ENCODE results near the gene FBXO46.
"Not testable (repeated sequence)": the region's sequence is repeated elsewhere in the genome, so short reads cannot be mapped to it uniquely, and the experiment has no call there.

Gene FBXO46

DNA sequence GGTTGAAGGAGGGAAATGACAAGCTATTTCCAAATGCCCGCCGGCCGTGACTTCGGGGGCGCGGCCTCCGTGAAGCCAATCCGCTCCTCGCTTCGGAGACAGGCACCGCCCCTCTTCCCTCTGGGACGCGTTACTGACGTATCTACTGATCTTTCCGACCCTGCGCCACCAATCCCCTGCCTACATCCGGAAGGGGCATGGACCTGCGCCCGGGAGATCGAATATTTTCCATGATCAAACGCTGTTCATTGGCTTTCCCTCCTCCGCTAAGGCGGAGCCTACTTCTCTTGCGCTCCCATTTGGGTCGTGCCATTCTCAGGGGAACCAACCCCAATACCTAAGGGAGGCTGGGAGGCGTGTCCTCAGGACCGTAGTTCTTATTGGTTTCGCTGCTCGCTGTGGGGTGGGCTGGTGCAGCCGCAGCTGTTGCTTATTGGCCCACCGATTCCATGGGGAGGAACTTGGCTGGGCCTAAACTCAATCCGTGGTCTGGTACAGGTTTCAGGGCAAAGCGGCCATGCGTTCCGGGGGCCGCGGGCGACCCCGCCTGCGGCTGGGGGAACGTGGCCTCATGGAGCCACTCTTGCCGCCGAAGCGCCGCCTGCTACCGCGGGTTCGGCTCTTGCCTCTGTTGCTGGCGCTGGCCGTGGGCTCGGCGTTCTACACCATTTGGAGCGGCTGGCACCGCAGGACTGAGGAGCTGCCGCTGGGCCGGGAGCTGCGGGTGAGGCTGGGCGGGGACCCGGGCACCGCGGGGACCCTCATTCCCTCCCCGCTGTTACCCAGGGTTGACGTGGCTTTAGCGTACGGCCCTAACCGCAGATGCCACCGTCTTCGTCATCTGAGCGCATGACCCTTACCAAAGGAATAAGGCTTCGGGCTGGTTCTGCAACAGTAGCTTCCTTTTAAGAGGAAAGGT, 38.2 kb downstream of the FBXO46 start, which contains the start of gene QPCTL:
QPCTL (plus strand) TSS at position 480 of the 919 bp plus-strand sequence; CDS start at position 518, 38 bp downstream.
- FAIRE-seq: peak; percentile 100
- DNase-seq (ENCODE audit: insufficient read length, low spot score): peak; percentile 88

DNA sequence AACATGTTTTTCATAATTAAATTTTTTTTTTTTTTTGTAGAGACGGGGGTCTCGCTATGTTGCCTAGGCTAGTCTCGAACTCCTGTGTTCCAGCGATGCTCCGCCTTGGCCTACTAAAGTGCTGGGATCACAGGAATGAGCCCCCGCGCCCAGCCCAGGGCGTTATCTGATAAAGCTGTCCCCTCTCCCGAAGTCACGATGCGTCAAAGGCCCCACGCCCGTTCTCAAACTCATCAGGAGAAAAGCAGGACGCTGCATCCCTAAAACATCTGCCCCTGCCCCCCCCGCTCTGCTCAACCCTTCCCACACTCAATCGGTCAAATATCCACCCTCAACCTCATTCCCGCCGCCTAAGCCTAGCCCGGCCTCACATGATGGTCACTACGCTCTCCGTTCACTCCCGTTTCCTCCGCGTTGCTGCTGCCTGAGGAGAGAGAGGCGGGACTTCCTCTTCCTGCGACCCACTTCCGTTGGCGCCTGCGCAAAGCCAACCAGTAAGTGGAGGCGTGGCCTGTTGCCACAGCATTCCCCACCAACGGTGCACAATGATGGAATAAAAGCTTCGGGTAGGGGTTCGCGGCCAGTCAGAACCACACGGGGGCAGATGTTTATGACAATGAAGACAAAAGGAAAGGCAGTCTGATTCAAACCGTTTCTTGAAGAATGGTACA, 39.0 kb downstream of the FBXO46 start, which contains the start of gene SNRPD2:
SNRPD2 (minus strand) TSS at position 438 of the 671 bp plus-strand sequence; CDS start at position 373, 65 bp downstream.
- no peak for FAIRE-seq
- peak; percentile 74 for DNase-seq (ENCODE audit: insufficient read length, low spot score)

GRCh38 chr19:45687599-45687998, 43.1 kb downstream of the FBXO46 start:
- FAIRE-seq (no peak), DNase-seq (ENCODE audit: insufficient read length, low spot score) (no peak)

GRCh38 chr19:45685045-45685444, 45.7 kb downstream of the FBXO46 start:
- not testable (repeated sequence) for FAIRE-seq; DNase-seq (ENCODE audit: insufficient read length, low spot score)

DNA sequence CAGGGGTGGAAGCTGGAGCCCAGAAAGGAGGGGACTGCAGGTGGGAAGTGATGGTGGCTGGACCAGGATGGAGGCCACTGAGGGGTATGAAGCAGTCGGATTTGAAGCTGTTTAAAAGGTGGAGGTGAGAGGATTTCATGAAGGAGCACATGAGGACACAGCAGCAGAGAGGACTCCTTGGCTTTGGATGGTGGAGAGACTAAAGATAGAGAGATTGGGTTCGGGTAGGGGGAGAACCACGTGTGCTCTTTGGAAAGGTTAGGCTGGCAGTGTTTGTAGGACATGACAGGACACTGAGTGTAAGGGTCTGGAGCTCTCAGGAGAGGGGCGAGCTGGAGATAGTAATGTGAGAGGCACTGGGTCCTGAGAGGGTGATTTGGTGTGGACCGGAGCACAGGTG, 47.8 kb downstream of the FBXO46 start:
- DNase-seq (ENCODE audit: insufficient read length, low spot score): no peak
- no peak for FAIRE-seq

DNA sequence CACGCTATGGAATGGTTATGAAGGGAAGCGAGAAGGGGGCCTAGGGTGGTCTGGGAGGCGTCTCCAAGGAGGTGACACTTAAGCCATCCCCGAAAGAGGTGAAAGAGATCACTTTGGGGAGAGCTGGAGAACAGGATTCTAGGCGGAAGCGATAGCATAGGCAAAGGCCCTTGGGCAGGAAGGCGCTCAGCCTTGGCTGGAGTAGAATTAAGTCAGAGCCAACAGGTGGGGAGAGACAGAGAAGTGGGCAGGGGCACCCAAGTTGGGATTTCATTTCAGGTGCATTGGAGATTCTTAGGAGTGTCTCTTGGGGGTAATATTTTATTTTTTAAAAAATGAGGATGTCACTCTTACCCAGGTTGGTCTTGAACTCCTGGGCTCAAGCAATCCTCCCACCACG, 48.6 kb downstream of the FBXO46 start:
- FAIRE-seq (no peak), DNase-seq (ENCODE audit: insufficient read length, low spot score) (no peak)

- peak; percentile 88 for FAIRE-seq
- DNase-seq (ENCODE audit: insufficient read length, low spot score): peak; percentile 76
Measured at GRCh38 chr19:45681391-45682015, 49.2 kb downstream of the FBXO46 start.

GRCh38 chr19:45677351-45678230, 53.1 kb downstream of the FBXO46 start:
- FAIRE-seq (peak; percentile 93), DNase-seq (ENCODE audit: insufficient read length, low spot score) (peak; percentile 80)

GRCh38 chr19:45676851-45677263, 53.8 kb downstream of the FBXO46 start:
- FAIRE-seq (peak; percentile 37), DNase-seq (ENCODE audit: insufficient read length, low spot score) (no peak)

DNA sequence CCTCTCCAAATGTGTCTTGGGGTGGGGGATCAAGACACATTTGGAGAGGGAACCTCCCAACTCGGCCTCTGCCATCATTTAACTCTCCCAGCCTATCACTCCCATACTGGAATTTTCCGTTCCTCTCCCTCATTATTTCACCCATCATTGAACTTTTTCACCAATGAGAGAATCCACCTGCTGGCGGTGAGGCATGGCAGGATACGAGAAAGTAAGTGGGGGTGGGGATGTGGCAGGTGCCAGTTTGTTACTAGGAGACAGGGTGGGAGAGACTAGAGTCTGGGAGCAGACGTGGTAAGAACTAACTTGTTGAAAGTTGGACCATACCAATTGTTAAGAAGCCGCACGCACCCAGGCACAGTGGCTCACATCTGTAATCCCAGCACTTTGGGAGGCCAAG, 55.8 kb downstream of the FBXO46 start:
- DNase-seq (ENCODE audit: insufficient read length, low spot score) (no peak), FAIRE-seq (no peak)

DNA sequence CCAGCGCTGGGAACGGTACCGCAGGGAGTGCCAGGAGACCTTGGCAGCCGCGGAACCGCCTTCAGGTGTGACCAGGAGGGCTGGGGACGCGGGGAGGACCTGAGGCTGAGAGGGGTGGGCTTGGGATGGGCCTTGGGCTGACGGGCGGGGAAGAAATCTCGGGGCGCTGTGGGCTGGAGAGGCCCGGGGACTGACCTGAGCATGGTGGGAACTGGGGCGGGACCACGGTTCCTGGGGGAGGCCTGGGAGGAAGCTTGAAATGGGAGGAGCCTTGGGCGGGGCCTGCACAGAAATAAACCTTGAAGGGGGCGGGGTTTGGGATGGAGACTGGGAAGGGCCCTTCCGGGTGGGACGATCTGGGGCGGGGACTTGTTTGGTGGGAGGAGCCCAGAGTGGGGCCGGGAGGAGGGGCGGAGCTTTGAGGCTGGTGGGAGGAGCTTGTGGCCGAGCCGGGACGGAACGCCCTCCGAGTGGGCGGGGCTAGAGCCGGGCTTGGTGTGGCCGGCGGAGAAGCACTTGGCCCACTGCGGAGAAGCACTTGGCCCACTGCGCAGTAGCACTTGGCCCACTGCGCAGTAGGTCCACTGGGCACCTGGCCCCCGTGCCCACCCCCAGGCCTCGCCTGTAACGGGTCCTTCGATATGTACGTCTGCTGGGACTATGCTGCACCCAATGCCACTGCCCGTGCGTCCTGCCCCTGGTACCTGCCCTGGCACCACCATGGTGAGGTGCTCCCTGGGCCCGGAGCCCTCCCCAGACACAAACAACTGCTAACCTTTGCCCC, 59.8 kb downstream of the FBXO46 start:
- peak; percentile 79 for DNase-seq (ENCODE audit: insufficient read length, low spot score)
- peak; percentile 97 for FAIRE-seq

GRCh38 chr19:45668342-45668871, 62.3 kb downstream of the FBXO46 start:
- no peak for FAIRE-seq
- DNase-seq (ENCODE audit: insufficient read length, low spot score): no peak

DNA sequence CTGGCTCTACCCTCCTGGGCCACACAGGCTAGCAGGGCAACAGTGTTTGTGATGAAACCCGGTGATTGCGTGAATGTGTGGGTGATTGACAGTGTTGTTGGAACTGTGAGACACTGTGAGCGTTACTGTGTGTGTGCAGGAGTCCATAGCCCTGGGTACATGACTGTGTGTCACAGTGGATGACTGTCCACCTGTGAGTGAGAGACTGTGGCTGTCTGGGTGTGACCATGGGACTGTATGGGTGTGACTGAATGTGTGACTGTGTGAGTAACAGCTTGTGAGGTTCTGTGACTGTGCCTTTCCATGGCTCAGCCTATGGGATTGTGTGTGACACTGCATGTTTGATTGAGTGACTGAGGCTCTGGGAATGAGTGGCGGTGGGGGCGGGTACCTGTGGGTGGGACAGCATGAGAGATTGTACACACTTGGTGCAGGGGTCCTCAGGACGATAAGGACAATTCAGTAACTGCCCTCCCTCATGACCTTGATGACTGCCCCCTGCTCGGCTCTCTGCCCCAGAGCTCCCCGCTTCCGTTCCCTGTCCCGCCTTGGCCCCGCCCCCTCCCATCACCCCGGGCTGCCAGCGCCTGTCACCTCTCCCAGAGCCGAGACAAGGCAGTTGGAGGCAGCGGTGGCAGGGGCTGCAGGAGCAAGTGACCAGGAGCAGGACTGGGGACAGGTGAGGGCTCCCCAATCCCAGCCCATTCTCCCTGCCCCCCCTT, 62.9 kb downstream of the FBXO46 start, which contains the start of gene GIPR:
GIPR (plus strand) TSS at position 602 of the 722 bp plus-strand sequence. CDS start 1,300 bp downstream, outside the sequence.
- DNase-seq (ENCODE audit: insufficient read length, low spot score): no peak
- FAIRE-seq: no peak

- DNase-seq (ENCODE audit: insufficient read length, low spot score) (no peak), FAIRE-seq (no peak)
Measured at GRCh38 chr19:45664575-45664974, 66.1 kb downstream of the FBXO46 start.

DNA sequence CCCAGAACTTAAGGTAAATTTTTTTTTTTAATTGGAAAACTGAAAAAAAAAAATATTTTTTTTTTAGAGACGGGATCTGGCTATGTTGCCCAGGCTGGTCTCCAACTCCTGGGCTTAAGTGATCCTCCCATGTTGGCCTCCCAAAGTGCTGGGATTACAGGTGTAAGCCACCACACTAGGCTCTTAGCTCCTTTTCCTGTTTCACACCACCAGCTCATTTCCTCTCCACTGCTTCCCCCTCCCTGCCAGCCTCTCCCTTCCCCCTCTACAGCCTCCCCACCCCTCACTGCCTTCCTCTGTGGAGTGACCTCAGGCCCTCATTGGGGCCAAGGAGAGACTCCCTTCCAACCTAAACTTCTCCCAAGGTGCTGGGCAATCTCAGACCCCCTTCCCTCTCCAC, 66.9 kb downstream of the FBXO46 start:
- no peak for FAIRE-seq
- DNase-seq (ENCODE audit: insufficient read length, low spot score): no peak

- FAIRE-seq: no peak
Measured at GRCh38 chr19:45660636-45661035, 70.1 kb downstream of the FBXO46 start.

More at GRCh38 chr19:45660636-45661035, 70.1 kb downstream of the FBXO46 start:
- no peak for DNase-seq (ENCODE audit: insufficient read length, low spot score)

Measured in GM19239 (cell line).